ENCODE data around the gene ANKIB1. TPM values are rescaled to one million over a fixed set of nuclear protein-coding genes. Genes with fewer than 3 reads are reported as not detected.

ANKIB1 gene, protein sequence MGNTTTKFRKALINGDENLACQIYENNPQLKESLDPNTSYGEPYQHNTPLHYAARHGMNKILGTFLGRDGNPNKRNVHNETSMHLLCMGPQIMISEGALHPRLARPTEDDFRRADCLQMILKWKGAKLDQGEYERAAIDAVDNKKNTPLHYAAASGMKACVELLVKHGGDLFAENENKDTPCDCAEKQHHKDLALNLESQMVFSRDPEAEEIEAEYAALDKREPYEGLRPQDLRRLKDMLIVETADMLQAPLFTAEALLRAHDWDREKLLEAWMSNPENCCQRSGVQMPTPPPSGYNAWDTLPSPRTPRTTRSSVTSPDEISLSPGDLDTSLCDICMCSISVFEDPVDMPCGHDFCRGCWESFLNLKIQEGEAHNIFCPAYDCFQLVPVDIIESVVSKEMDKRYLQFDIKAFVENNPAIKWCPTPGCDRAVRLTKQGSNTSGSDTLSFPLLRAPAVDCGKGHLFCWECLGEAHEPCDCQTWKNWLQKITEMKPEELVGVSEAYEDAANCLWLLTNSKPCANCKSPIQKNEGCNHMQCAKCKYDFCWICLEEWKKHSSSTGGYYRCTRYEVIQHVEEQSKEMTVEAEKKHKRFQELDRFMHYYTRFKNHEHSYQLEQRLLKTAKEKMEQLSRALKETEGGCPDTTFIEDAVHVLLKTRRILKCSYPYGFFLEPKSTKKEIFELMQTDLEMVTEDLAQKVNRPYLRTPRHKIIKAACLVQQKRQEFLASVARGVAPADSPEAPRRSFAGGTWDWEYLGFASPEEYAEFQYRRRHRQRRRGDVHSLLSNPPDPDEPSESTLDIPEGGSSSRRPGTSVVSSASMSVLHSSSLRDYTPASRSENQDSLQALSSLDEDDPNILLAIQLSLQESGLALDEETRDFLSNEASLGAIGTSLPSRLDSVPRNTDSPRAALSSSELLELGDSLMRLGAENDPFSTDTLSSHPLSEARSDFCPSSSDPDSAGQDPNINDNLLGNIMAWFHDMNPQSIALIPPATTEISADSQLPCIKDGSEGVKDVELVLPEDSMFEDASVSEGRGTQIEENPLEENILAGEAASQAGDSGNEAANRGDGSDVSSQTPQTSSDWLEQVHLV
- total RNA-seq: 31.3 TPM

- peaks cover 2 to 7% (median 5%) of the 10 kb centered on the region in 3 donors for H3K36me3 ChIP-seq (ENCODE audit: control insufficient read depth in 3 of 3, insufficient read depth in 3 of 3, low read length in 3 of 3)
- H3K4me1 ChIP-seq (ENCODE audit: control insufficient read depth in 3 of 3, insufficient read depth in 3 of 3, low read length in 3 of 3): peaks cover 15 to 32% (median 26%) of the 10 kb centered on the region in 3 donors
- peak within 1 kb of the TSS; percentile 90 for H3K27ac ChIP-seq (ENCODE audit: low read depth, low read length)
- peak within 1 kb of the TSS; percentile 86 to 92 (median 91) for H3K4me3 ChIP-seq (ENCODE audit: low read length in 3 of 3)
- no peaks in the 10 kb centered on the region for H3K27me3 ChIP-seq (ENCODE audit: control insufficient read depth in 3 of 3, insufficient read depth in 3 of 3, low read length in 3 of 3)
- H3K9me3 ChIP-seq (ENCODE audit: control insufficient read depth in 3 of 3, low read length in 3 of 3): no peaks in the 10 kb centered on the region
- peak within 1 kb of the TSS; percentile 87 to 97 (median 96) for H3K9ac ChIP-seq (ENCODE audit: low read depth in 1 of 3, low read length in 3 of 3)
Measured at GRCh38 chr7:92245487-92246359, at the start of gene ANKIB1, which contains the start of gene KRIT1. Gene ANKIB1 (plus strand): TSS chr7:92245974. CDS start chr7:92294979, 49,005 bp downstream. Gene KRIT1 (minus strand): TSS chr7:92245914. CDS start chr7:92242135, 3,779 bp downstream.

GRCh38 chr7:92200791-92201190, 45.0 kb upstream of the ANKIB1 start:
- Histone ChIP-seq H3K36me3 (ENCODE audit: control insufficient read depth in 3 of 3, insufficient read depth in 3 of 3, low read length in 3 of 3) (peaks cover 5 to 27% (median 19%) of the 10 kb centered on the region in 3 donors), H3K4me3 (ENCODE audit: low read length in 3 of 3) (no peak overlapping the region), H3K9me3 (ENCODE audit: control insufficient read depth in 3 of 3, low read length in 3 of 3) (no peaks in the 10 kb centered on the region), H3K27me3 (ENCODE audit: control insufficient read depth in 3 of 3, insufficient read depth in 3 of 3, low read length in 3 of 3) (no peaks in the 10 kb centered on the region), H3K4me1 (ENCODE audit: control insufficient read depth in 3 of 3, insufficient read depth in 3 of 3, low read length in 3 of 3) (no peaks in the 10 kb centered on the region), H3K27ac (ENCODE audit: low read depth, low read length) (no peak overlapping the region), H3K9ac (ENCODE audit: low read depth in 1 of 3, low read length in 3 of 3) (no peak overlapping the region)

DNA sequence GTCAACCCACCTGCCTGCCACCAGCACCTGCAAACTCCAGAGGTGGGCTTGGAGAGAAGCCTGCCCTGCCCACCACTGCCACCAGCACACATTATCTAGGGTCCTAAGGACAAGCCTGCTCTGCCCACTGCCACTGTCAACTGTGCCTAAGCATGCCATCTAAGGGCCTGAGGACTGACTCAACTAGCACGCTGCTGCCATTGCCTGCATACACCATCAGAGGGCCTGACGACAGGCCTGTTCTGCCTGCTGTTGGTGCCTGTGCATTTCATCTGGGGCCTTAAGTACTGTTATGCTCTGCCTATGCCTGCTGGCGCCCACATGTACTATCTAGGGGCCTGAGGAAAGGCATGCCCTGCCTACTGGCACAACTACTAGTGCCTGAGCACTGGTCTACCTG, 39.8 kb upstream of the ANKIB1 start:
- no peak overlapping the region for H3K4me3 ChIP-seq (ENCODE audit: low read length in 3 of 3)

GRCh38 chr7:92206672-92207071, 39.1 kb upstream of the ANKIB1 start:
- Histone ChIP-seq H3K36me3 (ENCODE audit: control insufficient read depth in 3 of 3, insufficient read depth in 3 of 3, low read length in 3 of 3) (peaks cover 15 to 47% (median 23%) of the 10 kb centered on the region in 3 donors), H3K4me3 (ENCODE audit: low read length in 3 of 3) (no peak overlapping the region)

More for the DNA sequence above, 39.8 kb upstream of the ANKIB1 start:
- Histone ChIP-seq H3K36me3 (ENCODE audit: control insufficient read depth in 3 of 3, insufficient read depth in 3 of 3, low read length in 3 of 3) (peaks cover 12 to 41% (median 20%) of the 10 kb centered on the region in 3 donors), H3K9me3 (ENCODE audit: control insufficient read depth in 3 of 3, low read length in 3 of 3) (peaks cover 0 to 4% (median 0%) of the 10 kb centered on the region in 3 donors), H3K27ac (ENCODE audit: low read depth, low read length) (no peak overlapping the region), H3K27me3 (ENCODE audit: control insufficient read depth in 3 of 3, insufficient read depth in 3 of 3, low read length in 3 of 3) (no peaks in the 10 kb centered on the region), H3K9ac (ENCODE audit: low read depth in 1 of 3, low read length in 3 of 3) (no peak overlapping the region), H3K4me1 (ENCODE audit: control insufficient read depth in 3 of 3, insufficient read depth in 3 of 3, low read length in 3 of 3) (no peaks in the 10 kb centered on the region)

DNA sequence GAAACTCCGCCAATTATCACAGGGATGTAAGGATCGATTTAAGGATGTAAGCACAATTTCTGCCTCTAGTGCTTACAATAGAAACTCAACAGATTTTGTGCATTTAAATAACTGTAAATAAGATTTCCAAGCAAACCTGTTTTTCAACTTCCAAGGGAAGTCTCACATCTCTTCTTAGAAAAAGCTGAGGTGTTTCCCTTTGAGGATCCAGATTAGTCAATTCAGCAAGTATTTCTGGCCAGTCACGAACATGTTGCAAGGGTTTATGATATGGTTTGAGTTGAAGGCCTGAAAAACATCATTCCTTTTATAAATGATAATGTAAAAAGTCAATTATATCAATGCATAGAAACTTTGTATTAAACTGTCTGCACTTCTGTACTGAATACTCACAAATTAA, 24.0 kb upstream of the ANKIB1 start:
- peaks cover 45 to 58% (median 56%) of the 10 kb centered on the region in 3 donors for H3K36me3 ChIP-seq (ENCODE audit: control insufficient read depth in 3 of 3, insufficient read depth in 3 of 3, low read length in 3 of 3)
- no peaks in the 10 kb centered on the region for H3K27me3 ChIP-seq (ENCODE audit: control insufficient read depth in 3 of 3, insufficient read depth in 3 of 3, low read length in 3 of 3)
- no peak overlapping the region for H3K9ac ChIP-seq (ENCODE audit: low read depth in 1 of 3, low read length in 3 of 3)
- no peak overlapping the region for H3K4me3 ChIP-seq (ENCODE audit: low read length in 3 of 3)
- H3K9me3 ChIP-seq (ENCODE audit: control insufficient read depth in 3 of 3, low read length in 3 of 3): no peaks in the 10 kb centered on the region
- H3K27ac ChIP-seq (ENCODE audit: low read depth, low read length): no peak overlapping the region
- no peaks in the 10 kb centered on the region for H3K4me1 ChIP-seq (ENCODE audit: control insufficient read depth in 3 of 3, insufficient read depth in 3 of 3, low read length in 3 of 3)

More at GRCh38 chr7:92206672-92207071, 39.1 kb upstream of the ANKIB1 start:
- Histone ChIP-seq H3K27ac (ENCODE audit: low read depth, low read length) (no peak overlapping the region), H3K9me3 (ENCODE audit: control insufficient read depth in 3 of 3, low read length in 3 of 3) (peaks cover 0 to 4% (median 0%) of the 10 kb centered on the region in 3 donors), H3K27me3 (ENCODE audit: control insufficient read depth in 3 of 3, insufficient read depth in 3 of 3, low read length in 3 of 3) (no peaks in the 10 kb centered on the region), H3K9ac (ENCODE audit: low read depth in 1 of 3, low read length in 3 of 3) (no peak overlapping the region), H3K4me1 (ENCODE audit: control insufficient read depth in 3 of 3, insufficient read depth in 3 of 3, low read length in 3 of 3) (no peaks in the 10 kb centered on the region)

DNA sequence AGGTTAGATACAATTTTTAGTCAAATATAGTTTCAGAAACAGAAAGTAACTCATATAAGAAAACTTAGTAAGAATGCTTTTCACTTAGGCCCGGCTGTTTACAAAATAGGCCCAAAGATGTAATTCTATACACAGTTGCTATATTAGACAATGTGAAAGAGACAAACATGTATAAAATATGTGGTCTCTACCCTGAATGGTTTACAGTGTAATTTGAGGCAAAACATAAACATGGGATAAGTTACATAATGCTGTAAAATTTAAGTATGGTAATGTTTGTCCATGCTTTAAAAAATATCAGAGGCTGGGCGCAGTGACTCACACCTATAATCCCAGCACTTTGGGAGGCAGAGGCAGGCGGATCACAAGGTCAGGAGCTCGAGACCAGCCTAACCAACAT, 18.8 kb upstream of the ANKIB1 start:
- no peak overlapping the region for H3K4me3 ChIP-seq (ENCODE audit: low read length in 3 of 3)
- no peaks in the 10 kb centered on the region for H3K27me3 ChIP-seq (ENCODE audit: control insufficient read depth in 3 of 3, insufficient read depth in 3 of 3, low read length in 3 of 3)
- peaks cover 17 to 50% (median 39%) of the 10 kb centered on the region in 3 donors for H3K36me3 ChIP-seq (ENCODE audit: control insufficient read depth in 3 of 3, insufficient read depth in 3 of 3, low read length in 3 of 3)
- peaks cover 0 to 3% (median 0%) of the 10 kb centered on the region in 3 donors for H3K9me3 ChIP-seq (ENCODE audit: control insufficient read depth in 3 of 3, low read length in 3 of 3)
- H3K9ac ChIP-seq (ENCODE audit: low read depth in 1 of 3, low read length in 3 of 3): no peak overlapping the region
- H3K27ac ChIP-seq (ENCODE audit: low read depth, low read length): no peak overlapping the region
- no peaks in the 10 kb centered on the region for H3K4me1 ChIP-seq (ENCODE audit: control insufficient read depth in 3 of 3, insufficient read depth in 3 of 3, low read length in 3 of 3)

- Histone ChIP-seq H3K9me3 (ENCODE audit: control insufficient read depth in 3 of 3, low read length in 3 of 3) (peaks cover 0 to 3% (median 0%) of the 10 kb centered on the region in 3 donors), H3K9ac (ENCODE audit: low read depth in 1 of 3, low read length in 3 of 3) (no peak overlapping the region), H3K27me3 (ENCODE audit: control insufficient read depth in 3 of 3, insufficient read depth in 3 of 3, low read length in 3 of 3) (no peaks in the 10 kb centered on the region), H3K4me3 (ENCODE audit: low read length in 3 of 3) (no peak overlapping the region), H3K4me1 (ENCODE audit: control insufficient read depth in 3 of 3, insufficient read depth in 3 of 3, low read length in 3 of 3) (no peaks in the 10 kb centered on the region), H3K36me3 (ENCODE audit: control insufficient read depth in 3 of 3, insufficient read depth in 3 of 3, low read length in 3 of 3) (peaks cover 17 to 47% (median 42%) of the 10 kb centered on the region in 3 donors), H3K27ac (ENCODE audit: low read depth, low read length) (no peak overlapping the region)
Measured at GRCh38 chr7:92228100-92228499, 17.7 kb upstream of the ANKIB1 start.

DNA sequence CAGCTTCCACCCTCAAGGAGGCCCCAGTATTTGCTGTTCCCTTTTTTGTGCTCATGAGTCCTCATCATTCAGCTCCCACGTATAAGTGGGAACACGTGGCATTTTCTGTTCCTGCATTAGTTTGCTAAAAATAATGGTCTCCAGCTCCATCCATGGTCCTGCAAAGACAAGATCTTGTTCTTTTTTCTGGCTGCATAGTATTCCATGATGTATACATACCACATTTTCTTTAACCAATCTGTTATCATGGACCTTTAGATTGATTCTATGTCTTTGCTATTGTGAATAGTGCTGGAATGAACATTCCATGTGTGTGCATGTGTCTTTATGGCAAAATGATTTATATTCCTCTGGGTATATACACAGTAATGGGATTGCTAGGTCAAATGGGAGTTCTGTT, 17.0 kb upstream of the ANKIB1 start:
- Histone ChIP-seq H3K9ac (ENCODE audit: low read depth in 1 of 3, low read length in 3 of 3) (no peak overlapping the region), H3K36me3 (ENCODE audit: control insufficient read depth in 3 of 3, insufficient read depth in 3 of 3, low read length in 3 of 3) (peaks cover 14 to 43% (median 41%) of the 10 kb centered on the region in 3 donors), H3K27me3 (ENCODE audit: control insufficient read depth in 3 of 3, insufficient read depth in 3 of 3, low read length in 3 of 3) (no peaks in the 10 kb centered on the region), H3K9me3 (ENCODE audit: control insufficient read depth in 3 of 3, low read length in 3 of 3) (peaks cover 0 to 3% (median 0%) of the 10 kb centered on the region in 3 donors), H3K4me3 (ENCODE audit: low read length in 3 of 3) (no peak overlapping the region), H3K4me1 (ENCODE audit: control insufficient read depth in 3 of 3, insufficient read depth in 3 of 3, low read length in 3 of 3) (no peaks in the 10 kb centered on the region), H3K27ac (ENCODE audit: low read depth, low read length) (no peak overlapping the region)

DNA sequence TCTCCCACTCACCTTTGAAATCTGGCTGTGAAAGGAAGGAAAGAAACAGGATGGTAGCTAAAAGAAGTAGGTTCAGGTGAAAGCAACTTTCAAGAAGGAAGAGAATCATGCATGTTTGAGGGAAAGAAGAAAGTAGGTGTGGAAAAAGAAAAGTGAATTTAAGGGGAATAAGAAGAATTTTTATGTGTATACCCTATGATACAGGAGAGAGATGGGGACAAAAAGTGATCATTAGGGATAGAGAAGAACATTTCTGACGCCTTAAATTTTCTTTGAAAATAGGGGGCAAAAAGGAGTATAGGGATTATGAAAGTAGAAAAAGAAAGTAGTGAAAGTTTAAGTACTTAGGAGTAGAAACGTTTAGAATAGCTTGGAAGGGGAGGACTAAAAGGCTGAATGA, 15.2 kb upstream of the ANKIB1 start:
- no peaks in the 10 kb centered on the region for H3K27me3 ChIP-seq (ENCODE audit: control insufficient read depth in 3 of 3, insufficient read depth in 3 of 3, low read length in 3 of 3)
- H3K27ac ChIP-seq (ENCODE audit: low read depth, low read length): no peak overlapping the region
- H3K4me1 ChIP-seq (ENCODE audit: control insufficient read depth in 3 of 3, insufficient read depth in 3 of 3, low read length in 3 of 3): no peaks in the 10 kb centered on the region
- H3K4me3 ChIP-seq (ENCODE audit: low read length in 3 of 3): no peak overlapping the region
- H3K36me3 ChIP-seq (ENCODE audit: control insufficient read depth in 3 of 3, insufficient read depth in 3 of 3, low read length in 3 of 3): peaks cover 14 to 53% (median 38%) of the 10 kb centered on the region in 3 donors
- no peak overlapping the region for H3K9ac ChIP-seq (ENCODE audit: low read depth in 1 of 3, low read length in 3 of 3)
- peaks cover 0 to 3% (median 0%) of the 10 kb centered on the region in 3 donors for H3K9me3 ChIP-seq (ENCODE audit: control insufficient read depth in 3 of 3, low read length in 3 of 3)

All from skeletal muscle tissue (tissue), 4 donors.